WTC11 (cell line): ENCODE measurements around the gene TSSK2. TPM values are rescaled to one million over a fixed set of nuclear protein-coding genes. Genes with fewer than 3 reads are reported as not detected.

Experiments
- ATAC-seq: fragments of 200-7000 bp; cut with Tn5 transposase; 2 replicates; pipeline ENCODE4 v1.10.0; 2021; ENCODE audit warnings: mild to moderate bottlenecking, moderate library complexity
- CTCF ChIA-PET: fragments of 300-600 bp; sonication (Branson Sonifier 250); formaldehyde crosslinking; loops from one replicate; lab custom pipeline; 2021; ENCODE audit warnings: antibody characterized with exemption; lab: Charles Lee
- POLR2A ChIA-PET: fragments of 350-600 bp; sonication (Branson Sonifier 250); formaldehyde crosslinking; loops from one replicate; lab custom pipeline; 2021; ENCODE audit warnings: antibody characterized with exemption; lab: Charles Lee
- DNase-seq: peaks from one replicate; pipeline ENCODE4 v3.0.0; 2021; ENCODE audit warnings: low spot score
- H3K27ac Mint-ChIP-seq: 2 replicates; pipeline ENCODE4 v1.8.0; 2021; ENCODE audit warnings: mixed read lengths
- H3K27me3 Mint-ChIP-seq: 2 replicates; pipeline ENCODE4 v1.8.0; 2021; ENCODE audit warnings: low read depth, mild to moderate bottlenecking, moderate library complexity, mixed read lengths
- H3K36me3 Mint-ChIP-seq: 2 replicates; pipeline ENCODE4 v1.8.0; 2021; ENCODE audit warnings: mixed read lengths
- H3K4me1 Mint-ChIP-seq: 2 replicates; pipeline ENCODE4 v1.8.0; 2022; ENCODE audit warnings: mixed read lengths
- H3K4me3 Mint-ChIP-seq: 2 replicates; pipeline ENCODE4 v1.8.0; 2021; ENCODE audit warnings: mild to moderate bottlenecking, moderate library complexity, mixed read lengths
- H3K9me3 Mint-ChIP-seq: 2 replicates; pipeline ENCODE4 v1.8.0; 2021; ENCODE audit warnings: mixed read lengths
- E2F1 ChIP-seq: sonication (generic); formaldehyde crosslinking; IDR thresholded peaks from 2 replicates; pipeline ENCODE4 v1.8.0; 2022; ENCODE audit warnings: mild to moderate bottlenecking, missing genetic modification reagents
- GTF2I ChIP-seq: fragments of 250-450 bp; sonication (Bioruptor Pico); conservative IDR thresholded peaks from 2 replicates; pipeline ENCODE4 v1.4.0; 2021; ENCODE audit warnings: mild to moderate bottlenecking
- IRF1 ChIP-seq: sonication (generic); formaldehyde crosslinking; IDR thresholded peaks from 2 replicates; pipeline ENCODE4 v1.8.0; 2023; ENCODE audit warnings: missing genetic modification reagents
- JUN ChIP-seq: sonication (generic); formaldehyde crosslinking; IDR thresholded peaks from 2 replicates; pipeline ENCODE4 v1.8.0; 2023; ENCODE audit warnings: mild to moderate bottlenecking, missing genetic modification reagents
- MAX ChIP-seq: sonication (generic); formaldehyde crosslinking; IDR thresholded peaks from 2 replicates; pipeline ENCODE4 v1.8.0; 2022; ENCODE audit warnings: mild to moderate bottlenecking, missing genetic modification reagents
- MXD4 ChIP-seq: fragments of 250-450 bp; sonication (Bioruptor Pico); IDR thresholded peaks from 2 replicates; pipeline ENCODE4 v1.8.0; 2021; ENCODE audit warnings: mild to moderate bottlenecking, moderate library complexity, borderline replicate concordance
- MYBL2 ChIP-seq: sonication (generic); formaldehyde crosslinking; IDR thresholded peaks from 2 replicates; pipeline ENCODE4 v1.8.1; 2023; ENCODE audit warnings: mild to moderate bottlenecking, moderate library complexity, missing genetic modification reagents
- NFATC4 ChIP-seq: fragments of 250-450 bp; sonication (Bioruptor Pico); IDR thresholded peaks from 2 replicates; pipeline ENCODE4 v1.9.0; 2021; ENCODE audit warnings: mild to moderate bottlenecking
- NR3C1 ChIP-seq: sonication (generic); formaldehyde crosslinking; conservative IDR thresholded peaks from 2 replicates; pipeline ENCODE4 v1.8.1; 2023; ENCODE audit warnings: low read depth, mild to moderate bottlenecking, missing genetic modification reagents
- RELA ChIP-seq: sonication (generic); formaldehyde crosslinking; IDR thresholded peaks from 2 replicates; pipeline ENCODE4 v1.8.1; 2022; ENCODE audit warnings: missing genetic modification reagents, mild to moderate bottlenecking, borderline replicate concordance
- SP1 ChIP-seq: sonication (generic); formaldehyde crosslinking; conservative IDR thresholded peaks from 2 replicates; pipeline ENCODE4 v1.8.1; 2022; ENCODE audit warnings: missing genetic modification reagents
- STAT6 ChIP-seq: sonication (generic); formaldehyde crosslinking; conservative IDR thresholded peaks from 2 replicates; pipeline ENCODE4 v1.8.1; 2023; ENCODE audit warnings: mild to moderate bottlenecking, low read depth, missing genetic modification reagents, moderate library complexity
- TEAD1 ChIP-seq: sonication (generic); formaldehyde crosslinking; IDR thresholded peaks from 2 replicates; pipeline ENCODE4 v1.8.0; 2022; ENCODE audit warnings: mild to moderate bottlenecking, missing genetic modification reagents
- ZBTB21 ChIP-seq: sonication (generic); formaldehyde crosslinking; IDR thresholded peaks from 2 replicates; pipeline ENCODE4 v1.8.1; 2023; ENCODE audit warnings: mild to moderate bottlenecking, missing genetic modification reagents, borderline replicate concordance
- ZMAT4 ChIP-seq: fragments of 250-450 bp; sonication (Bioruptor Pico); IDR thresholded peaks from 2 replicates; pipeline ENCODE4 v1.9.0; 2021; ENCODE audit warnings: mild to moderate bottlenecking
- ZNF532 ChIP-seq: fragments of 250-450 bp; sonication (Bioruptor Pico); IDR thresholded peaks from 2 replicates; pipeline ENCODE4 v1.9.0; 2021; ENCODE audit warnings: mild to moderate bottlenecking, borderline replicate concordance
- total RNA-seq: library from RNA; stranded (reverse); gene quantifications from 3 replicates; pipeline ENCODE4 v1.2.3, GENCODE V29; 2021

Gene TSSK2
- total RNA-seq, 1 experiment from 2014 or later, result not detected

GRCh38 chr22:19110646-19111045 lies 20.5 kb upstream of the TSSK2 start:
- ChIA-PET POLR2A (interaction anchor here (1.0 to 1.1 kb wide), 2 partner anchors 11 to 34 kb away, joined by 3 to 4 read pairs; partner anchors contain the start of genes DGCR2 and ESS2), CTCF (interaction anchor here (0.9 to 2.5 kb wide), 9 partner anchors 8 to 68 kb away, joined by 3 to 17 read pairs (median 3); partner anchors contain the start of genes DGCR2, ESS2 and SLC25A1)
- ATAC-seq, result no peak
- Mint-ChIP-seq H3K27ac (no peak overlapping the region), H3K36me3 (peaks cover 3% of the 10 kb centered on the region; the same call in 1 of the 2 replicates), H3K4me1 (peaks cover 21% of the 10 kb centered on the region), H3K9me3 (no peaks in the 10 kb centered on the region), H3K27me3 (no peaks in the 10 kb centered on the region), H3K4me3 (no peak overlapping the region)
- TF ChIP-seq NR3C1 (CRISPR knock-in tag) (no peak), SP1 (CRISPR knock-in tag) (no peak), ZMAT4 (CRISPR knock-in tag) (no peak), ZBTB21 (CRISPR knock-in tag) (no peak), RELA (CRISPR knock-in tag) (no peak), MYBL2 (CRISPR knock-in tag) (no peak), MXD4 (CRISPR knock-in tag) (no peak), NFATC4 (CRISPR knock-in tag) (no peak), GTF2I (CRISPR knock-in tag) (no peak), JUN (CRISPR knock-in tag) (no peak), ZNF532 (CRISPR knock-in tag) (no peak), E2F1 (CRISPR knock-in tag) (no peak)
- no peak for DNase-seq

- H3K27ac Mint-ChIP-seq, result peak overlapping the region; percentile 62
These were observed 20.0 kb upstream of the TSSK2 start for GRCh38 chr22:19111140-19111539.

More at GRCh38 chr22:19111140-19111539, 20.0 kb upstream of the TSSK2 start:
- no peak overlapping the region for H3K4me3 Mint-ChIP-seq
- H3K36me3 Mint-ChIP-seq, result peaks cover 3% of the 10 kb centered on the region; the same call in 1 of the 2 replicates
- POLR2A ChIA-PET, result no interaction called here
- ATAC-seq (peak; percentile 68), DNase-seq (no peak)
- TF ChIP-seq STAT6 (CRISPR knock-in tag) (no peak), IRF1 (CRISPR knock-in tag) (no peak), MAX (CRISPR knock-in tag) (peak; percentile 61; the same call in 1 of the 2 replicates), TEAD1 (CRISPR knock-in tag) (no peak)
- peaks cover 21% of the 10 kb centered on the region for H3K4me1 Mint-ChIP-seq
- no peaks in the 10 kb centered on the region for H3K27me3 Mint-ChIP-seq
- CTCF ChIA-PET, result interaction anchor here (0.9 to 2.5 kb wide), 6 partner anchors 11 to 67 kb away, joined by 3 to 17 read pairs (median 7); partner anchors contain the start of genes DGCR2 and ESS2
- H3K9me3 Mint-ChIP-seq, result no peaks in the 10 kb centered on the region
